ENCODE results near the gene GALNT14.

DNA sequence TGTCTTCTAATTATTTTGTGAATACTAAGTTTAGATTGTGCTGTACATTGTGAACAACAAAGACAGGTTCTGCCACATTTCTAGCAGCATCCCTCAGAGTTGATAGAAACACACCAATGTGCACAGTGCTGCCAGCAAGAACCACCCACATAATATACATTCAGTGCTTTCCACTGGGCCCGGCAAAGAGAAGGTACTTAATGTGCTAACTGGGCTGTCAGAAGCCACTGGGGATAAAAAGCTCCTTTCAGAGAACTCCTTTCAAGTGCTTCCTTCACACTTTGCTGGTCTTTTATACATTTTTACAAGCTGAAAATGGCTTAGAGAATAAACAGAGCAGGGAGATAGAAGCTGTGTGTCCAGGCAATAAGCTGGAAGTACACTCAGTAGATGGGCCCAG lies 273.0 kb downstream of the GALNT14 start:
- TF ChIP-seq, protein P1, sequence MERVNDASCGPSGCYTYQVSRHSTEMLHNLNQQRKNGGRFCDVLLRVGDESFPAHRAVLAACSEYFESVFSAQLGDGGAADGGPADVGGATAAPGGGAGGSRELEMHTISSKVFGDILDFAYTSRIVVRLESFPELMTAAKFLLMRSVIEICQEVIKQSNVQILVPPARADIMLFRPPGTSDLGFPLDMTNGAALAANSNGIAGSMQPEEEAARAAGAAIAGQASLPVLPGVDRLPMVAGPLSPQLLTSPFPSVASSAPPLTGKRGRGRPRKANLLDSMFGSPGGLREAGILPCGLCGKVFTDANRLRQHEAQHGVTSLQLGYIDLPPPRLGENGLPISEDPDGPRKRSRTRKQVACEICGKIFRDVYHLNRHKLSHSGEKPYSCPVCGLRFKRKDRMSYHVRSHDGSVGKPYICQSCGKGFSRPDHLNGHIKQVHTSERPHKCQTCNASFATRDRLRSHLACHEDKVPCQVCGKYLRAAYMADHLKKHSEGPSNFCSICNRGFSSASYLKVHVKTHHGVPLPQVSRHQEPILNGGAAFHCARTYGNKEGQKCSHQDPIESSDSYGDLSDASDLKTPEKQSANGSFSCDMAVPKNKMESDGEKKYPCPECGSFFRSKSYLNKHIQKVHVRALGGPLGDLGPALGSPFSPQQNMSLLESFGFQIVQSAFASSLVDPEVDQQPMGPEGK (CRISPR knock-in tag; IDR thresholded peaks at IDR 0.05; ENCODE audit: borderline replicate concordance): no peak
- TF ChIP-seq ESRRG (CRISPR knock-in tag; IDR thresholded peaks at IDR 0.05) (no peak), OSR1 (CRISPR knock-in tag; IDR thresholded peaks at IDR 0.05) (no peak), SNAI2 (CRISPR knock-in tag; IDR thresholded peaks at IDR 0.05) (no peak), ZFP3 (CRISPR knock-in tag; IDR thresholded peaks at IDR 0.05) (no peak)
- TF ChIP-seq, protein P2, sequence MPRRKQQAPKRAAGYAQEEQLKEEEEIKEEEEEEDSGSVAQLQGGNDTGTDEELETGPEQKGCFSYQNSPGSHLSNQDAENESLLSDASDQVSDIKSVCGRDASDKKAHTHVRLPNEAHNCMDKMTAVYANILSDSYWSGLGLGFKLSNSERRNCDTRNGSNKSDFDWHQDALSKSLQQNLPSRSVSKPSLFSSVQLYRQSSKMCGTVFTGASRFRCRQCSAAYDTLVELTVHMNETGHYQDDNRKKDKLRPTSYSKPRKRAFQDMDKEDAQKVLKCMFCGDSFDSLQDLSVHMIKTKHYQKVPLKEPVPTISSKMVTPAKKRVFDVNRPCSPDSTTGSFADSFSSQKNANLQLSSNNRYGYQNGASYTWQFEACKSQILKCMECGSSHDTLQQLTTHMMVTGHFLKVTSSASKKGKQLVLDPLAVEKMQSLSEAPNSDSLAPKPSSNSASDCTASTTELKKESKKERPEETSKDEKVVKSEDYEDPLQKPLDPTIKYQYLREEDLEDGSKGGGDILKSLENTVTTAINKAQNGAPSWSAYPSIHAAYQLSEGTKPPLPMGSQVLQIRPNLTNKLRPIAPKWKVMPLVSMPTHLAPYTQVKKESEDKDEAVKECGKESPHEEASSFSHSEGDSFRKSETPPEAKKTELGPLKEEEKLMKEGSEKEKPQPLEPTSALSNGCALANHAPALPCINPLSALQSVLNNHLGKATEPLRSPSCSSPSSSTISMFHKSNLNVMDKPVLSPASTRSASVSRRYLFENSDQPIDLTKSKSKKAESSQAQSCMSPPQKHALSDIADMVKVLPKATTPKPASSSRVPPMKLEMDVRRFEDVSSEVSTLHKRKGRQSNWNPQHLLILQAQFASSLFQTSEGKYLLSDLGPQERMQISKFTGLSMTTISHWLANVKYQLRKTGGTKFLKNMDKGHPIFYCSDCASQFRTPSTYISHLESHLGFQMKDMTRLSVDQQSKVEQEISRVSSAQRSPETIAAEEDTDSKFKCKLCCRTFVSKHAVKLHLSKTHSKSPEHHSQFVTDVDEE (CRISPR knock-in tag; IDR thresholded peaks at IDR 0.05): no peak
- TF ChIP-seq, protein P3, sequence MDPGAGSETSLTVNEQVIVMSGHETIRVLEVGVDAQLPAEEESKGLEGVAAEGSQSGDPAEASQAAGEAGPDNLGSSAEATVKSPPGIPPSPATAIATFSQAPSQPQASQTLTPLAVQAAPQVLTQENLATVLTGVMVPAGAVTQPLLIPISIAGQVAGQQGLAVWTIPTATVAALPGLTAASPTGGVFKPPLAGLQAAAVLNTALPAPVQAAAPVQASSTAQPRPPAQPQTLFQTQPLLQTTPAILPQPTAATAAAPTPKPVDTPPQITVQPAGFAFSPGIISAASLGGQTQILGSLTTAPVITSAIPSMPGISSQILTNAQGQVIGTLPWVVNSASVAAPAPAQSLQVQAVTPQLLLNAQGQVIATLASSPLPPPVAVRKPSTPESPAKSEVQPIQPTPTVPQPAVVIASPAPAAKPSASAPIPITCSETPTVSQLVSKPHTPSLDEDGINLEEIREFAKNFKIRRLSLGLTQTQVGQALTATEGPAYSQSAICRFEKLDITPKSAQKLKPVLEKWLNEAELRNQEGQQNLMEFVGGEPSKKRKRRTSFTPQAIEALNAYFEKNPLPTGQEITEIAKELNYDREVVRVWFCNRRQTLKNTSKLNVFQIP (CRISPR knock-in tag; IDR thresholded peaks at IDR 0.05; ENCODE audit: borderline replicate concordance, low read depth): no peak
